OCI-LY7 (cell line): ENCODE measurements around the gene IFITM10.

Experiments
- EZH2phosphoT487 ChIP-seq: fragments of 200-600 bp; sonication (generic); IDR thresholded peaks from 2 replicates; pipeline ENCODE4 v1.6.1; 2018; ENCODE audit warnings: low read depth, borderline replicate concordance, mild to moderate bottlenecking, mixed run types, antibody characterized with exemption, low read length, moderate library complexity, mixed read lengths
- TF ChIP-seq, protein P1 (sequence below): fragments of 200-600 bp; sonication (generic); conservative IDR thresholded peaks from 2 replicates; pipeline ENCODE4 v1.5.1; 2014; ENCODE audit warnings: mild to moderate bottlenecking, antibody characterized with exemption, low read length, moderate library complexity, mixed read lengths

- no peak for TF ChIP-seq EZH2phosphoT487
- TF ChIP-seq, protein P1, sequence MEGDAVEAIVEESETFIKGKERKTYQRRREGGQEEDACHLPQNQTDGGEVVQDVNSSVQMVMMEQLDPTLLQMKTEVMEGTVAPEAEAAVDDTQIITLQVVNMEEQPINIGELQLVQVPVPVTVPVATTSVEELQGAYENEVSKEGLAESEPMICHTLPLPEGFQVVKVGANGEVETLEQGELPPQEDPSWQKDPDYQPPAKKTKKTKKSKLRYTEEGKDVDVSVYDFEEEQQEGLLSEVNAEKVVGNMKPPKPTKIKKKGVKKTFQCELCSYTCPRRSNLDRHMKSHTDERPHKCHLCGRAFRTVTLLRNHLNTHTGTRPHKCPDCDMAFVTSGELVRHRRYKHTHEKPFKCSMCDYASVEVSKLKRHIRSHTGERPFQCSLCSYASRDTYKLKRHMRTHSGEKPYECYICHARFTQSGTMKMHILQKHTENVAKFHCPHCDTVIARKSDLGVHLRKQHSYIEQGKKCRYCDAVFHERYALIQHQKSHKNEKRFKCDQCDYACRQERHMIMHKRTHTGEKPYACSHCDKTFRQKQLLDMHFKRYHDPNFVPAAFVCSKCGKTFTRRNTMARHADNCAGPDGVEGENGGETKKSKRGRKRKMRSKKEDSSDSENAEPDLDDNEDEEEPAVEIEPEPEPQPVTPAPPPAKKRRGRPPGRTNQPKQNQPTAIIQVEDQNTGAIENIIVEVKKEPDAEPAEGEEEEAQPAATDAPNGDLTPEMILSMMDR = no peak
These were observed 26.0 kb upstream of the IFITM10 start for GRCh38 chr11:1776331-1776851.
